Endothelial cell of umbilical vein (primary cell): ENCODE data around the gene KCNE4. TPM values are rescaled to one million over a fixed set of nuclear protein-coding genes. Genes with fewer than 3 reads are reported as not detected.

ENCODE experiments used
- BruUV-seq: library from RNA; stranded (reverse); fragments of 400-500 nt; replicated peaks from 2 replicates; lab custom pipeline; 2021; lab: Mats Ljungman, UMichigan
- CTCF ChIA-PET: fragments of 300-600, 350-600 bp; sonication (Branson Sonifier 250); formaldehyde crosslinking; loops from one replicate; lab custom pipeline; 2021; ENCODE audit warnings: antibody characterized with exemption, inconsistent platforms; lab: Charles Lee
- POLR2A ChIA-PET: fragments of 300-600, 350-600 bp; sonication (Branson Sonifier 250); formaldehyde crosslinking; loops from one replicate; lab custom pipeline; 2021; ENCODE audit warnings: antibody characterized with exemption, inconsistent platforms; lab: Charles Lee
- DNase-seq: peaks from one replicate; pipeline ENCODE4 v3.0.0-alpha.2; 2011; ENCODE audit warnings: low read depth, low spot score
- FAIRE-seq: peaks from 2 replicates; lab custom pipeline; 2011; peaks lifted over from hg19 to GRCh38; lab: Jason Lieb, UNC
- H2AFZ ChIP-seq: 2 replicates; pipeline ENCODE4 v1.6.0; 2012; ENCODE audit warnings: low read depth, low read length, control low read depth, inconsistent platforms
- H3K27ac ChIP-seq: 2 replicates; pipeline ENCODE4 v1.5.1; 2011; ENCODE audit warnings: low read depth, mild to moderate bottlenecking, control low read depth, low read length, moderate library complexity; ENCODE audit not compliant: insufficient read depth
- H3K27me3 ChIP-seq, 2 experiments: 2 replicates each; pipeline versions ENCODE4 v1.6.0 to v1.6.1; 2011; ENCODE audit warnings: low read length in 2 of 2, mixed read lengths in 1 of 2; ENCODE audit not compliant: control insufficient read depth in 2 of 2, insufficient read depth in 2 of 2
- H3K36me3 ChIP-seq, 2 experiments: 2 replicates in 1 of 2; 3 replicates in 1 of 2; pipeline ENCODE4 v1.5.1; 2011; ENCODE audit warnings: low read length in 2 of 2, mild to moderate bottlenecking in 1 of 2, moderate library complexity in 1 of 2; ENCODE audit not compliant: control insufficient read depth in 2 of 2, insufficient read depth in 2 of 2; ENCODE audit errors: extremely low read depth in 1 of 2
- H3K4me1 ChIP-seq: 3 replicates; pipeline ENCODE4 v1.5.1; 2011; ENCODE audit warnings: mild to moderate bottlenecking, low read length; ENCODE audit not compliant: control insufficient read depth, insufficient read depth; ENCODE audit errors: extremely low read depth
- H3K4me2 ChIP-seq: 2 replicates; pipeline ENCODE4 v1.6.1; 2011; ENCODE audit warnings: low read length, control low read depth, mixed read lengths; ENCODE audit not compliant: insufficient read depth
- H3K4me3 ChIP-seq, 3 experiments: fragments of 200-600 bp in 1 of 3; sonication (generic), shearing (Covaris generic) in 1 of 3; replicated peaks in 1 of 3; 2 replicates each; pipeline ENCODE4 v1.5.1; 2011 to 2016; ENCODE audit warnings: control low read depth in 3 of 3, low read length in 3 of 3, mild to moderate bottlenecking in 2 of 3, inconsistent platforms in 1 of 3, low read depth in 1 of 3, moderate library complexity in 1 of 3; ENCODE audit not compliant: insufficient read depth in 1 of 3
- H3K79me2 ChIP-seq: 2 replicates; pipeline ENCODE4 v1.6.0; 2012; ENCODE audit warnings: low read length, inconsistent platforms; ENCODE audit not compliant: control insufficient read depth, insufficient read depth
- H3K9ac ChIP-seq: replicated peaks from 2 replicates; pipeline ENCODE3; 2011; ENCODE audit warnings: low read length, control low read depth; ENCODE audit not compliant: insufficient read depth; ENCODE audit errors: extremely low read depth
- H3K9me1 ChIP-seq: replicated peaks from 3 replicates; pipeline ENCODE4 v1.6.0; 2011; ENCODE audit warnings: mild to moderate bottlenecking, low read length; ENCODE audit not compliant: control insufficient read depth, insufficient read depth; ENCODE audit errors: extremely low read depth
- H3K9me3 ChIP-seq: replicated peaks from 2 replicates; pipeline ENCODE4 v1.5.1; 2012; ENCODE audit warnings: low read length, inconsistent platforms; ENCODE audit not compliant: control insufficient read depth, insufficient read depth
- H4K20me1 ChIP-seq: replicated peaks from 2 replicates; pipeline ENCODE3; 2011; ENCODE audit warnings: mild to moderate bottlenecking, low read length; ENCODE audit not compliant: control insufficient read depth, insufficient read depth; ENCODE audit errors: extremely low read depth
- EZH2 ChIP-seq: IDR thresholded peaks from 2 replicates; pipeline ENCODE4 v1.6.1; 2012; ENCODE audit warnings: borderline replicate concordance, low read depth, mild to moderate bottlenecking, moderate library complexity, low read length, inconsistent platforms; ENCODE audit not compliant: severe bottlenecking
- FOS ChIP-seq: IDR thresholded peaks from 2 replicates; pipeline ENCODE4 v1.6.1; 2011; ENCODE audit warnings: mild to moderate bottlenecking, low read length, moderate library complexity, borderline replicate concordance; ENCODE audit not compliant: insufficient read depth
- GATA2 ChIP-seq: IDR thresholded peaks from 2 replicates; pipeline ENCODE4 v1.7.0; 2011; ENCODE audit warnings: low read depth, mild to moderate bottlenecking, moderate library complexity, mixed read lengths, low read length; ENCODE audit not compliant: insufficient read length, insufficient read depth
- JUN ChIP-seq: IDR thresholded peaks from 2 replicates; pipeline ENCODE4 v1.6.1; 2011; ENCODE audit warnings: borderline replicate concordance, low read depth; ENCODE audit not compliant: insufficient read length, insufficient read depth
- MYC ChIP-seq: IDR thresholded peaks from one replicate; pipeline ENCODE4 v1.6.1; 2011; ENCODE audit warnings: mild to moderate bottlenecking, low read depth, low read length
- POLR2A ChIP-seq: IDR thresholded peaks from 2 replicates; pipeline ENCODE4 v1.6.1; 2012; ENCODE audit warnings: low read depth, mild to moderate bottlenecking, control low read depth, low read length
- POLR2AphosphoS5 ChIP-seq: IDR thresholded peaks from 2 replicates; pipeline ENCODE4 v1.6.1; 2012; ENCODE audit warnings: low read depth, mild to moderate bottlenecking, control low read depth, low read length, moderate library complexity; ENCODE audit not compliant: insufficient read depth
- dilution Hi-C: fragments of 300-500 bp; cut with MboI; formaldehyde crosslinking; loops from one replicate; pipeline ENCODE4 v1.15.0; 2019; ENCODE audit warnings: low sequenced_read_pairs; ENCODE audit not compliant: extremely low pct_ligation_motif_present
- intact Hi-C: fragments of 100-400 bp; cut with micrococcal nuclease; formaldehyde crosslinking; loops from one replicate; pipeline ENCODE4 v1.10.0; 2022
- polyA plus RNA-seq, 4 experiments: library from polyadenylated mRNA; depleted of rRNA in 3 of 4; stranded (reverse) in 3 of 4; unstranded in 1 of 4; fragments of >200 nt; gene quantifications; 2 replicates each; pipeline versions ENCODE4 v1.2.1 to v1.2.3, GENCODE V29; 2011 to 2012; ENCODE audit warnings: missing spikeins in 1 of 4
- total RNA-seq: library from RNA; stranded (reverse); gene quantifications from 2 replicates; pipeline ENCODE4 v1.2.3, GENCODE V29; 2021
- TF ChIP-seq, protein P1 (sequence below), 2 donors: IDR thresholded peaks; 1 replicate in 1 of 2; 2 replicates in 1 of 2; pipeline ENCODE4 v1.5.1; 2011; ENCODE audit warnings: low read length in 2 of 2, mild to moderate bottlenecking in 2 of 2, moderate library complexity in 2 of 2, control low read depth in 1 of 2, inconsistent platforms in 1 of 2, low read depth in 1 of 2; ENCODE audit not compliant: insufficient read depth in 1 of 2; ENCODE audit errors: extremely low read depth in 1 of 2
- TF ChIP-seq, protein P2 (sequence below): IDR thresholded peaks from 2 replicates; pipeline ENCODE4 v1.6.1; 2011; ENCODE audit not compliant: insufficient read depth, insufficient read length

The KCNE4 gene
- total and polyA plus RNA-seq, 2 donors (not counting 3 experiments of a cell fraction or from before 2014, with no cell fraction given), result 0.01 TPM; not detected in 1

DNA sequence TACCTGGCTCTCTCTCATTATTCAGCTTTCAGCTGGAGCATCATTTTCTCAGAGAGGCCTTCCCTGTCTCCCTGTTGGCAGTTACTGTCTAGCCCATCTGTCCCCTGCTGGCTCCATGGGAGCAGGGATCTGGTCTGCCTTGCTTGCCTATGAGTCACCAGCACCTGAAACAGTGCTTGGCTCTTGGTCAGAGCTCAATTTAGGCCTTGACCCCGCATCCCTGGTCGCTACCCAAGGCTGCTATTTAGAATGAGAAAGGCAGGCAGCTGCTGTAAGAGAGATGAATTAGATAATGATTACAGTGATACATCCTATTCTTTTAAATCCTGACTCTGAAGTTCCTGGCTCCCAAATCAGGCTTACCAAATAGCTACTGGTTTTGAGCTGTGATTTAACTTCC is 32.9 kb downstream of the KCNE4 start:
- no TSS peak for BruUV-seq
- TF ChIP-seq GATA2 (no peak), FOS (no peak), EZH2 (no peak), POLR2AphosphoS5 (no peak), MYC (no peak), JUN (no peak), POLR2A (no peak)
- TF ChIP-seq, protein P1, sequence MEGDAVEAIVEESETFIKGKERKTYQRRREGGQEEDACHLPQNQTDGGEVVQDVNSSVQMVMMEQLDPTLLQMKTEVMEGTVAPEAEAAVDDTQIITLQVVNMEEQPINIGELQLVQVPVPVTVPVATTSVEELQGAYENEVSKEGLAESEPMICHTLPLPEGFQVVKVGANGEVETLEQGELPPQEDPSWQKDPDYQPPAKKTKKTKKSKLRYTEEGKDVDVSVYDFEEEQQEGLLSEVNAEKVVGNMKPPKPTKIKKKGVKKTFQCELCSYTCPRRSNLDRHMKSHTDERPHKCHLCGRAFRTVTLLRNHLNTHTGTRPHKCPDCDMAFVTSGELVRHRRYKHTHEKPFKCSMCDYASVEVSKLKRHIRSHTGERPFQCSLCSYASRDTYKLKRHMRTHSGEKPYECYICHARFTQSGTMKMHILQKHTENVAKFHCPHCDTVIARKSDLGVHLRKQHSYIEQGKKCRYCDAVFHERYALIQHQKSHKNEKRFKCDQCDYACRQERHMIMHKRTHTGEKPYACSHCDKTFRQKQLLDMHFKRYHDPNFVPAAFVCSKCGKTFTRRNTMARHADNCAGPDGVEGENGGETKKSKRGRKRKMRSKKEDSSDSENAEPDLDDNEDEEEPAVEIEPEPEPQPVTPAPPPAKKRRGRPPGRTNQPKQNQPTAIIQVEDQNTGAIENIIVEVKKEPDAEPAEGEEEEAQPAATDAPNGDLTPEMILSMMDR (IDR thresholded peaks at IDR 0.05; ENCODE audit: extremely low read depth in 1 of 2, insufficient read depth in 1 of 2, low read depth in 1 of 2, low read length in 2 of 2), result no peak
- TF ChIP-seq, protein P2, sequence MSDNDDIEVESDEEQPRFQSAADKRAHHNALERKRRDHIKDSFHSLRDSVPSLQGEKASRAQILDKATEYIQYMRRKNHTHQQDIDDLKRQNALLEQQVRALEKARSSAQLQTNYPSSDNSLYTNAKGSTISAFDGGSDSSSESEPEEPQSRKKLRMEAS, result no peak
- no peak for DNase-seq
- Histone ChIP-seq H3K4me2 (no peak overlapping the region), H3K79me2 (no peaks in the 10 kb centered on the region), H3K9me1 (no peaks in the 10 kb centered on the region), H3K9me3 (no peaks in the 10 kb centered on the region), H3K36me3 (no peaks in the 10 kb centered on the region), H3K9ac (no peak overlapping the region), H3K27ac (no peak overlapping the region), H3K4me1 (no peaks in the 10 kb centered on the region), H4K20me1 (no peaks in the 10 kb centered on the region), H2AFZ (no peak overlapping the region), H3K27me3 (no peaks in the 10 kb centered on the region), H3K4me3 (no peak overlapping the region)
- CTCF ChIA-PET, result interaction anchor here (1.2 to 1.5 kb wide), 2 partner anchors 15 to 113 kb away, joined by 3 to 4 read pairs; no protein-coding TSS in a partner anchor
- dilution Hi-C loops, result no loop called here
- intact Hi-C loops, result no loop called here
- POLR2A ChIA-PET, result no interaction called here
- no peak for FAIRE-seq
